H1 (cell line): ENCODE results near the gene HJURP. TPM values are rescaled to one million over a fixed set of nuclear protein-coding genes. Genes with fewer than 3 reads are reported as not detected.

Experiments
- CTCF ChIA-PET: fragments of 300-600 bp; sonication (Branson Sonifier 250); formaldehyde crosslinking; loops from one replicate; lab custom pipeline; 2021; ENCODE audit not compliant: partially characterized antibody; lab: Charles Lee
- POLR2A ChIA-PET: fragments of 300-600 bp; sonication (Branson Sonifier 250); formaldehyde crosslinking; loops from one replicate; lab custom pipeline; 2021; ENCODE audit warnings: inconsistent platforms; ENCODE audit not compliant: partially characterized antibody; lab: Charles Lee
- DNase-seq, 2 experiments: peaks; one replicate each; pipeline versions ENCODE4 v3.0.0 to v3.0.0-alpha.2; 2010 to 2022; ENCODE audit warnings: low spot score in 2 of 2, low read depth in 1 of 2, mixed read lengths in 1 of 2
- FAIRE-seq: peaks from 2 replicates; lab custom pipeline; 2011; peaks lifted over from hg19 to GRCh38; lab: Jason Lieb, UNC
- H2AFZ ChIP-seq: 2 replicates; pipeline ENCODE4 v1.8.1; 2012; ENCODE audit warnings: low read length, inconsistent platforms
- H2AK5ac ChIP-seq: 2 replicates; pipeline ENCODE4 v1.6.1; 2013; ENCODE audit warnings: low read depth, low read length
- H2BK120ac ChIP-seq: replicated peaks from 2 replicates; pipeline ENCODE3; 2013; ENCODE audit warnings: low read depth, low read length, inconsistent platforms
- H2BK12ac ChIP-seq: 2 replicates; pipeline ENCODE4 v1.6.1; 2013; ENCODE audit warnings: low read depth, low read length
- H2BK15ac ChIP-seq: 2 replicates; pipeline ENCODE4 v1.6.1; 2013; ENCODE audit warnings: low read length
- H2BK20ac ChIP-seq: 2 replicates; pipeline ENCODE4 v1.6.1; 2013; ENCODE audit warnings: low read length
- H2BK5ac ChIP-seq: 2 replicates; pipeline ENCODE4 v1.6.1; 2013; ENCODE audit warnings: low read depth, low read length
- H3K14ac ChIP-seq: 2 replicates; pipeline ENCODE4 v1.6.1; 2013; ENCODE audit warnings: inconsistent platforms; ENCODE audit not compliant: insufficient read length
- H3K18ac ChIP-seq: 2 replicates; pipeline ENCODE4 v1.6.1; 2013; ENCODE audit warnings: low read length; ENCODE audit errors: extremely low read depth
- H3K23ac ChIP-seq: 2 replicates; pipeline ENCODE4 v1.6.1; 2013; ENCODE audit warnings: inconsistent platforms; ENCODE audit not compliant: insufficient read length
- H3K23me2 ChIP-seq: 2 replicates; pipeline ENCODE4 v1.6.1; 2013; ENCODE audit warnings: low read depth, low read length
- H3K27ac ChIP-seq: 2 replicates; pipeline ENCODE4 v1.6.1; 2011; ENCODE audit warnings: low read depth, low read length, inconsistent platforms
- H3K27me3 ChIP-seq, 4 experiments: replicated peaks in 1 of 4; 1 replicate in 1 of 4; 2 replicates in 3 of 4; pipeline versions ENCODE4 v1.6.1 to v1.8.1; 2011 to 2013; ENCODE audit warnings: low read length in 3 of 4, mild to moderate bottlenecking in 3 of 4, inconsistent platforms in 2 of 4, mixed read lengths in 2 of 4, moderate library complexity in 1 of 4; ENCODE audit not compliant: control insufficient read depth in 3 of 4, insufficient read depth in 3 of 4; ENCODE audit errors: extremely low read depth in 1 of 4
- H3K36me3 ChIP-seq, 4 experiments: 2 replicates each; pipeline versions ENCODE4 v1.6.1 to v1.8.1; 2011 to 2013; ENCODE audit warnings: mild to moderate bottlenecking in 4 of 4, low read length in 3 of 4, moderate library complexity in 2 of 4, control low read depth in 1 of 4, inconsistent platforms in 1 of 4; ENCODE audit not compliant: insufficient read depth in 4 of 4, control insufficient read depth in 2 of 4
- H3K4ac ChIP-seq: replicated peaks from 2 replicates; pipeline ENCODE3; 2013; ENCODE audit warnings: low read length, low read depth, mixed read lengths, inconsistent platforms; ENCODE audit not compliant: insufficient read length
- H3K4me1 ChIP-seq, 4 experiments: replicated peaks in 1 of 4; 1 replicate in 1 of 4; 2 replicates in 3 of 4; pipeline versions ENCODE4 v1.6.1 to v1.8.1; 2011 to 2013; ENCODE audit warnings: low read length in 3 of 4, inconsistent platforms in 2 of 4, mixed read lengths in 1 of 4; ENCODE audit not compliant: insufficient read depth in 4 of 4, control insufficient read depth in 3 of 4
- H3K4me2 ChIP-seq, 2 experiments: 2 replicates each; pipeline versions ENCODE4 v1.6.1 to v1.8.1; 2011 to 2013; ENCODE audit warnings: low read depth in 2 of 2, low read length in 2 of 2, control low read depth in 1 of 2, inconsistent platforms in 1 of 2, mild to moderate bottlenecking in 1 of 2; ENCODE audit not compliant: insufficient read depth in 1 of 2
- H3K4me3 ChIP-seq, 4 experiments: fragments of 200-600, 300-600 bp in 1 of 4; sonication (generic), shearing (Covaris generic), sonication (Bioruptor Twin) in 1 of 4; 2 replicates each; pipeline versions ENCODE4 v1.5.1 to v1.8.1; 2011 to 2016; ENCODE audit warnings: low read length in 4 of 4, low read depth in 3 of 4, control low read depth in 2 of 4, inconsistent platforms in 2 of 4, mild to moderate bottlenecking in 2 of 4, mixed read lengths in 1 of 4, moderate library complexity in 1 of 4; ENCODE audit not compliant: insufficient read depth in 2 of 4; ENCODE audit errors: extremely low read depth in 1 of 4
- H3K56ac ChIP-seq: replicated peaks from 2 replicates; pipeline ENCODE3; 2013; ENCODE audit warnings: low read depth, mild to moderate bottlenecking, mixed read lengths, low read length, inconsistent platforms; ENCODE audit not compliant: insufficient read length
- H3K79me1 ChIP-seq: 2 replicates; pipeline ENCODE4 v1.6.1; 2013; ENCODE audit warnings: low read depth, low read length, control low read depth
- H3K79me2 ChIP-seq, 2 experiments: 2 replicates each; pipeline versions ENCODE4 v1.6.1 to v1.8.1; 2012 to 2013; ENCODE audit warnings: low read length in 2 of 2, mild to moderate bottlenecking in 2 of 2, inconsistent platforms in 1 of 2; ENCODE audit not compliant: insufficient read depth in 2 of 2, control insufficient read depth in 1 of 2
- H3K9ac ChIP-seq, 4 experiments: replicated peaks in 1 of 4; 1 replicate in 1 of 4; 2 replicates in 3 of 4; pipeline versions ENCODE4 v1.6.1 to v1.8.1; 2011 to 2013; ENCODE audit warnings: low read depth in 3 of 4, low read length in 3 of 4, control low read depth in 2 of 4, mild to moderate bottlenecking in 2 of 4, moderate library complexity in 2 of 4, inconsistent platforms in 1 of 4; ENCODE audit errors: extremely low read depth in 1 of 4
- H3K9me3 ChIP-seq, 2 experiments: 2 replicates each; pipeline versions ENCODE4 v1.6.1 to v1.8.1; 2012 to 2013; ENCODE audit warnings: mild to moderate bottlenecking in 2 of 2, moderate library complexity in 2 of 2, control low read depth in 1 of 2, inconsistent platforms in 1 of 2, low read depth in 1 of 2, low read length in 1 of 2, mixed read lengths in 1 of 2; ENCODE audit not compliant: insufficient read depth in 2 of 2
- H4K20me1 ChIP-seq, 2 experiments: replicated peaks in 1 of 2; 2 replicates each; pipeline versions ENCODE3 to v1.8.1; 2011 to 2013; ENCODE audit warnings: inconsistent platforms in 2 of 2, low read length in 2 of 2, mild to moderate bottlenecking in 1 of 2; ENCODE audit not compliant: insufficient read depth in 2 of 2, control insufficient read depth in 1 of 2
- H4K5ac ChIP-seq: 2 replicates; pipeline ENCODE4 v1.6.1; 2013; ENCODE audit warnings: low read length, low read depth, mixed read lengths, inconsistent platforms; ENCODE audit not compliant: insufficient read length
- H4K8ac ChIP-seq: 2 replicates; pipeline ENCODE4 v1.8.0; 2013; ENCODE audit warnings: mild to moderate bottlenecking, moderate library complexity, low read length, inconsistent platforms; ENCODE audit not compliant: insufficient read depth; ENCODE audit errors: extremely low read depth
- H4K91ac ChIP-seq: replicated peaks from 2 replicates; pipeline ENCODE3; 2013; ENCODE audit warnings: low read length, mixed read lengths, inconsistent platforms; ENCODE audit not compliant: insufficient read length
- CHD2 ChIP-seq: IDR thresholded peaks from 2 replicates; pipeline ENCODE4 v1.6.1; 2012; ENCODE audit warnings: low read length, improper control_type of control experiment
- CREB1 ChIP-seq: IDR thresholded peaks from 2 replicates; pipeline ENCODE4 v1.6.1; 2012; ENCODE audit warnings: inconsistent platforms
- EGR1 ChIP-seq: IDR thresholded peaks from 2 replicates; pipeline ENCODE4 v1.6.1; 2011; ENCODE audit warnings: low read depth, low read length, borderline replicate concordance
- EP300 ChIP-seq, 2 experiments: IDR thresholded peaks; 1 replicate in 1 of 2; 2 replicates in 1 of 2; pipeline ENCODE4 v1.6.1; 2011 to 2012; ENCODE audit warnings: low read depth in 2 of 2, low read length in 2 of 2, mild to moderate bottlenecking in 2 of 2, borderline replicate concordance in 1 of 2, inconsistent platforms in 1 of 2, moderate library complexity in 1 of 2
- HDAC6 ChIP-seq: IDR thresholded peaks from one replicate; pipeline ENCODE4 v1.7.1; 2012; ENCODE audit warnings: low read depth, mild to moderate bottlenecking, inconsistent platforms, low read length, moderate library complexity
- MAX ChIP-seq: IDR thresholded peaks from 2 replicates; pipeline ENCODE4 v1.6.1; 2012; ENCODE audit warnings: inconsistent platforms
- RNF2 ChIP-seq: fragments of 200-900, 300-1000 bp; sonication (generic); IDR thresholded peaks from 2 replicates; pipeline ENCODE4 v1.7.1; 2016; ENCODE audit warnings: borderline replicate concordance, low read depth, mild to moderate bottlenecking, antibody characterized with exemption, low read length; ENCODE audit not compliant: poor library complexity, severe bottlenecking; ENCODE audit errors: missing control alignments
- SP2 ChIP-seq: IDR thresholded peaks from 2 replicates; pipeline ENCODE4 v1.6.1; 2012; ENCODE audit warnings: mild to moderate bottlenecking, low read length, inconsistent platforms
- SP4 ChIP-seq: IDR thresholded peaks from 2 replicates; pipeline ENCODE4 v1.6.1; 2012; ENCODE audit warnings: low read length, inconsistent platforms
- USF2 ChIP-seq: IDR thresholded peaks from 2 replicates; pipeline ENCODE4 v1.6.1; 2011; ENCODE audit warnings: low read length, improper control_type of control experiment
- WGBS, 2 experiments: shearing (Covaris generic) in 1 of 2; methylation state at CpG; one replicate each; pipeline versions ENCODE4 v1.1.6 to v1.1.7; 2013 to 2015; ENCODE audit warnings: low lambda C conversion rate in 2 of 2, mixed read lengths in 2 of 2, inconsistent platforms in 1 of 2, low coverage in 1 of 2, missing lambda C conversion rate in 1 of 2; ENCODE audit not compliant: insufficient replicate concordance in 2 of 2, insufficient coverage in 1 of 2, insufficient read length in 1 of 2; ENCODE audit errors: extremely low coverage in 1 of 2, missing lambda C conversion rate in 1 of 2; 5-methylcytosine and 5-hydroxymethylcytosine counted together
- polyA plus RNA-seq, 7 experiments: library from polyadenylated mRNA; depleted of rRNA in 3 of 7; stranded (reverse) in 5 of 7; unstranded in 2 of 7; fragments of >200 nt in 5 of 7; fragments of 200-250 nt in 2 of 7; gene quantifications; 1 replicate in 5 of 7; 2 replicates in 1 of 7; 4 replicates in 1 of 7; pipeline versions ENCODE4 v1.2.1 to v1.2.3, GENCODE V29; 2011 to 2013; ENCODE audit warnings: missing spikeins in 2 of 7, mixed read lengths in 2 of 7
- total RNA-seq: library from RNA; stranded (reverse); fragmentation: NEBNext Ultra II Directional; extraction: Animal tissue kit (Norgen Biotek cat#: 25700); gene quantifications from 2 replicates; pipeline ENCODE4 v1.2.1, GENCODE V29; 2021

The HJURP gene
- total and polyA plus RNA-seq, 2 of the 8 experiments (the other 6 are each of a cell fraction or from before 2014, with no cell fraction given) = 49.3 to 60.5 TPM

GRCh38 chr2:233844064-233844807 is 10.1 kb downstream of the HJURP start:
- H2AK5ac ChIP-seq = no peak overlapping the region
- TF ChIP-seq CREB1 (no peak), EGR1 (no peak), RNF2 (no peak), SP4 (no peak), USF2 (no peak), CHD2 (no peak), EP300 (IDR thresholded peaks at IDR 0.05; ENCODE audit: borderline replicate concordance in 1 of 2, low read depth in 2 of 2, low read length in 2 of 2) (no peak), SP2 (no peak), MAX (no peak), HDAC6 (no peak)

More at GRCh38 chr2:233844064-233844807, 10.1 kb downstream of the HJURP start:
- 0 out of 2 replicates have a peak, but pooled peaks cover 3% of the 10 kb centered on the region for H3K79me1 ChIP-seq
- H2BK20ac ChIP-seq = no peak overlapping the region
- H3K36me3 ChIP-seq = peaks cover 77 to 100% (median 97%) of the 10 kb centered on the region in 4 experiments
- no peaks in the 10 kb centered on the region for H3K4me1 ChIP-seq
- peaks cover 23 to 27% of the 10 kb centered on the region in 2 experiments for H4K20me1 ChIP-seq
- no peak overlapping the region for H3K4me3 ChIP-seq
- DNase-seq (peak in 1 of 2 experiments; percentile 13), FAIRE-seq (no peak)
- no peak overlapping the region for H4K91ac ChIP-seq
- ChIA-PET CTCF (interaction anchor here (0.7 to 1.2 kb wide), 3 partner anchors 9 to 396 kb away, joined by 3 to 4 read pairs (median 3); no protein-coding TSS in a partner anchor), POLR2A (interaction anchor here (1.0 to 1.4 kb wide), 3 partner anchors 8 to 16 kb away, joined by 3 to 8 read pairs (median 4); no protein-coding TSS in a partner anchor)
- H2BK15ac ChIP-seq = no peak overlapping the region
- no peak overlapping the region for H3K18ac ChIP-seq
- H3K23ac ChIP-seq = no peak overlapping the region
- no peak overlapping the region for H3K14ac ChIP-seq
- H3K9me3 ChIP-seq = no peaks in the 10 kb centered on the region
- H3K4ac ChIP-seq = no peak overlapping the region
- no peak overlapping the region for H4K5ac ChIP-seq
- H3K27ac ChIP-seq = no peak overlapping the region
- no peak overlapping the region for H3K9ac ChIP-seq
- H3K27me3 ChIP-seq = no peaks in the 10 kb centered on the region
- no peak overlapping the region for H2AFZ ChIP-seq
- H2BK5ac ChIP-seq = no peak overlapping the region
- peaks cover 3 to 52% of the 10 kb centered on the region in 2 experiments; a peak in 3 of 4 replicates for H3K79me2 ChIP-seq
- peak overlapping the region; percentile 65; the same call in 1 of the 2 replicates for H4K8ac ChIP-seq
- H3K23me2 ChIP-seq = no peaks in the 10 kb centered on the region
- 93% methylated on average over 19 of the region's 19 CpGs; no CpG with 5 or more reads in 1 of the 2 experiments for WGBS, 2 experiments
- H3K4me2 ChIP-seq = no peak overlapping the region
- H2BK120ac ChIP-seq = no peak overlapping the region
- no peak overlapping the region for H3K56ac ChIP-seq
- H2BK12ac ChIP-seq = no peak overlapping the region
